M059J (cell line): ENCODE data around the gene MBLAC1. TPM values are rescaled to one million over a fixed set of nuclear protein-coding genes. Genes with fewer than 3 reads are reported as not detected.
A peak's percentile ranks its signal among the peaks of the same experiment; 100 is the strongest.

Experiments used
- DNase-seq: peaks from one replicate; pipeline ENCODE4 v3.0.0-alpha.2; 2012; ENCODE audit warnings: low read depth
- total RNA-seq: library from RNA; depleted of rRNA; stranded (reverse); fragments of >200 nt; shearing (Covaris generic); gene quantifications from 2 replicates; pipeline ENCODE4 v1.2.3, GENCODE V29; 2014

Gene MBLAC1
- total RNA-seq, 1 experiment from 2014 or later = 4.6 TPM

GRCh38 chr7:100153708-100154535 is 27.2 kb downstream of the MBLAC1 start:
- no peak for DNase-seq

GRCh38 chr7:100154651-100155491 is 28.1 kb downstream of the MBLAC1 start:
- no peak for DNase-seq

GRCh38 chr7:100155553-100156317 is 29.0 kb downstream of the MBLAC1 start:
- no peak for DNase-seq

- peak; percentile 9 for DNase-seq
Observed at GRCh38 chr7:100156331-100157068, 29.7 kb downstream of the MBLAC1 start.

- DNase-seq = no peak
Observed at GRCh38 chr7:100157069-100157333, 30.2 kb downstream of the MBLAC1 start.

GRCh38 chr7:100157334-100158228 is 30.8 kb downstream of the MBLAC1 start:
- DNase-seq = peak; percentile 80

GRCh38 chr7:100158229-100159098 is 31.7 kb downstream of the MBLAC1 start, which contains the start of gene TRAPPC14:
TRAPPC14 (minus strand) TSS chr7:100158723; CDS start chr7:100158499, 224 bp downstream.
- peak; percentile 86 for DNase-seq

GRCh38 chr7:100159099-100159623 is 32.4 kb downstream of the MBLAC1 start:
- peak; percentile 23 for DNase-seq

- no peak for DNase-seq
Observed at GRCh38 chr7:100160067-100160466, 33.3 kb downstream of the MBLAC1 start.

- peak; percentile 51 for DNase-seq
Observed at GRCh38 chr7:100163006-100163531, 36.3 kb downstream of the MBLAC1 start.

GRCh38 chr7:100163871-100164270 is 37.1 kb downstream of the MBLAC1 start:
- DNase-seq = no peak

GRCh38 chr7:100166317-100166940 is 39.7 kb downstream of the MBLAC1 start:
- DNase-seq = no peak

GRCh38 chr7:100166970-100167911 is 40.5 kb downstream of the MBLAC1 start:
- DNase-seq = no peak

- peak; percentile 22 for DNase-seq
Observed at GRCh38 chr7:100167912-100168323, 41.2 kb downstream of the MBLAC1 start.

- DNase-seq = no peak
Observed at GRCh38 chr7:100169147-100169850, 42.5 kb downstream of the MBLAC1 start.

- DNase-seq = no peak
Observed at GRCh38 chr7:100170101-100170897, 43.5 kb downstream of the MBLAC1 start.
